GM13976 (cell line): ENCODE measurements around the gene ST3GAL3.

Experiments
- DNase-seq: peaks from one replicate; pipeline ENCODE4 v3.0.0; 2012; ENCODE audit warnings: low spot score
- in situ Hi-C: fragments of 300-500 bp; cut with MboI; formaldehyde crosslinking; loops from one replicate; pipeline ENCODE4 v1.12.0; 2022; ENCODE audit warnings: low sequenced_read_pairs, mixed read lengths, inconsistent platforms; ENCODE audit not compliant: unreplicated experiment
- TF ChIP-seq, protein P1 (sequence below): IDR thresholded peaks from 2 replicates; pipeline ENCODE4 v1.5.1; 2012; ENCODE audit warnings: borderline replicate concordance, mild to moderate bottlenecking; ENCODE audit not compliant: insufficient read depth; ENCODE audit errors: extremely low read depth, missing control alignments, control extremely low read depth

Gene ST3GAL3

GRCh38 chr1:43893006-43893405 is 185.7 kb downstream of the ST3GAL3 start:
- DNase-seq = no peak
- in situ Hi-C loops = no loop called here
- TF ChIP-seq, protein P1, sequence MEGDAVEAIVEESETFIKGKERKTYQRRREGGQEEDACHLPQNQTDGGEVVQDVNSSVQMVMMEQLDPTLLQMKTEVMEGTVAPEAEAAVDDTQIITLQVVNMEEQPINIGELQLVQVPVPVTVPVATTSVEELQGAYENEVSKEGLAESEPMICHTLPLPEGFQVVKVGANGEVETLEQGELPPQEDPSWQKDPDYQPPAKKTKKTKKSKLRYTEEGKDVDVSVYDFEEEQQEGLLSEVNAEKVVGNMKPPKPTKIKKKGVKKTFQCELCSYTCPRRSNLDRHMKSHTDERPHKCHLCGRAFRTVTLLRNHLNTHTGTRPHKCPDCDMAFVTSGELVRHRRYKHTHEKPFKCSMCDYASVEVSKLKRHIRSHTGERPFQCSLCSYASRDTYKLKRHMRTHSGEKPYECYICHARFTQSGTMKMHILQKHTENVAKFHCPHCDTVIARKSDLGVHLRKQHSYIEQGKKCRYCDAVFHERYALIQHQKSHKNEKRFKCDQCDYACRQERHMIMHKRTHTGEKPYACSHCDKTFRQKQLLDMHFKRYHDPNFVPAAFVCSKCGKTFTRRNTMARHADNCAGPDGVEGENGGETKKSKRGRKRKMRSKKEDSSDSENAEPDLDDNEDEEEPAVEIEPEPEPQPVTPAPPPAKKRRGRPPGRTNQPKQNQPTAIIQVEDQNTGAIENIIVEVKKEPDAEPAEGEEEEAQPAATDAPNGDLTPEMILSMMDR = no peak

GRCh38 chr1:43898981-43899380 is 191.6 kb downstream of the ST3GAL3 start:
- TF ChIP-seq, protein P1 = no peak
- no peak for DNase-seq
- in situ Hi-C loops = no loop called here

DNA sequence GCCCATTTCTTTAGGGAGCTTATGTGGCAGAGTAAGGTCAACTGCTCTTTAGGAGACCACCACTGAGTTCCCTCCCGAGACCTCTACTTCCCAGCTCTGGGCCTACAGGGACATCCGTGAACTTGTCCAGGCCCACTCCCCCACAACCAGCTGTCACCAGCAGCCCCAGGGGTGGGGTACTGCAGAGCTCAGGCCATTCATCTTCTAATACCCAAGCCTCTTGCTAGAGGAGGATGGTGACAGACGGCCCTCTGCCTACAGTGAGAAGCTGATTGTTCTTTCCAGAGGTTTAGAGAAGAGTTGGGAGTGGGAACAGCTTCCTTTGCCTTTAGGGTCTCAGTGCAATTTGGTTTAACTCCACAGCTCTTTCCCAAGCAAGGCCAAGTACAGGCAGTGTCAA is 193.1 kb downstream of the ST3GAL3 start:
- TF ChIP-seq, protein P1 = no peak
- in situ Hi-C loops = no loop called here
- DNase-seq = no peak

GRCh38 chr1:43901196-43901961 is 194.0 kb downstream of the ST3GAL3 start:
- in situ Hi-C loops = no loop called here
- no peak for DNase-seq
- TF ChIP-seq, protein P1 = no peak

GRCh38 chr1:43902058-43902831 is 194.9 kb downstream of the ST3GAL3 start:
- TF ChIP-seq, protein P1 = no peak
- no peak for DNase-seq

DNA sequence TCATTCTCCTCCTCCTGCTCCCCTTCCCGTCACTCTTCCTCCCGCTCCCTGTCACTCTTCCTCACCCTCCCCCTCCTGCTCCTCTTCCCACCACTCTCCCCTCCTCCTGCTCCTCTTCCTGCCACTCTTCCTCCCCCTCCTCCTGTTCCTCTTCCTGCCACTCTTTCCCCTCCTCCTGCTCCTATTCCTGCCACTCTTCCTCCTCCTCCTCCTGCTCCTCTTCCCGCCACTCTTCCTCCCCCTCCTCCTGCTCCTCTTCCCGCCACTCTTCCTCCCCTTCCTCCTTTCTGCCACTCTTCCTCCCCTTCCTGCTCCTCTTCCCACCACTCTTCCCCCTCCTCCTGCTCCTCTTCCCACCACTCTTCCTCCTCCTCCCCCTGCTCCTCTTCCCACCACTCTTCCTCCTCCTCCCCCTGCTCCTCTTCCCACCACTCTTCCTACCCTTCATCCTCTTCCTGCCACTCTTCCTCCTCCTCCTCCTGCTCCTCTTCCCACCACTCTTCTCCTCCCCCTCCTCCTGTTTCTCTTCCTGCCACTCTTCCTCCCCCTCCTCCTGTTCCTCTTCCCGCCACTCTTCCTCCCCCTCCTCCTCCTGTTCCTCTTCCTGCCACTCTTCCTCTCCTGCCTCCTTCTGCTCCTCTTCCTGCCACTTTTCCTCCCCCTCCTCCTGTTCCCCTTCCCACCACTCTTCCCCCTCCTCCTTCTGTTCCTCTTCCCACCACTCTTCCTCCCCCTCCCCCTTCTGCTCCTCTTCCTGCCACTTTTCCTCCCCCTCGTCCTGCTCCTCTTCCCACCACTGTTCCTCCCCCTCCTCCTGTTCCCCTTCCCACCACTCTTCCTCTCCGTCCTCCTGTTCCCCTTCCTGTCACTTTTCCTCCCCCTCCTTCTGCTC is 197.6 kb downstream of the ST3GAL3 start:
- no peak for DNase-seq
- TF ChIP-seq, protein P1 = no peak
- in situ Hi-C loops = no loop called here

More at GRCh38 chr1:43902058-43902831, 194.9 kb downstream of the ST3GAL3 start:
- in situ Hi-C loops = no loop called here
